ENCODE measurements around the gene CMTR1. TPM values are rescaled to one million over a fixed set of nuclear protein-coding genes. Genes with fewer than 3 reads are reported as not detected.

CMTR1 gene
- total and polyA plus RNA-seq, 2 of the 13 experiments (the other 11 are each of a cell fraction or from before 2014, with no cell fraction given) = 19.7 to 55.2 TPM

DNA sequence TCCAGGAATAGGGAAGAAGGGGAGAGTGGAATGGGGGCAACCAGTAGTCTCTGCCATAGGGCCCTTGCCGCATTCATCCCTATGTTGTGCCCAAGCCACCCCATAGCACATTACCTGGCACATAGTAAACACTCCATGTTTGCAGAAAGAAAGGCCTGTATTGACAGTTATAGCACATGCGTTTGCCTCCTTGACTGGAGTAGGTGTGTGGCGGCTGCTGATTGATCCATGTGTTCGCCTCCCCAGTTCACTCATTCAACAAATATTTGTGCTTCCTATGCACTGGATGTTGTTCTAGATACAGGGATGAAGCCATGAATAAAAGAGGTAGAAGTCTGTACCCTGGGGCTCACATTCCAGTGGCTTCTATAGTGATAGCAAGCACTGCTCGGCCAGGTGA, 86.4 kb downstream of the CMTR1 start (continued):
- TF ChIP-seq, protein P1, sequence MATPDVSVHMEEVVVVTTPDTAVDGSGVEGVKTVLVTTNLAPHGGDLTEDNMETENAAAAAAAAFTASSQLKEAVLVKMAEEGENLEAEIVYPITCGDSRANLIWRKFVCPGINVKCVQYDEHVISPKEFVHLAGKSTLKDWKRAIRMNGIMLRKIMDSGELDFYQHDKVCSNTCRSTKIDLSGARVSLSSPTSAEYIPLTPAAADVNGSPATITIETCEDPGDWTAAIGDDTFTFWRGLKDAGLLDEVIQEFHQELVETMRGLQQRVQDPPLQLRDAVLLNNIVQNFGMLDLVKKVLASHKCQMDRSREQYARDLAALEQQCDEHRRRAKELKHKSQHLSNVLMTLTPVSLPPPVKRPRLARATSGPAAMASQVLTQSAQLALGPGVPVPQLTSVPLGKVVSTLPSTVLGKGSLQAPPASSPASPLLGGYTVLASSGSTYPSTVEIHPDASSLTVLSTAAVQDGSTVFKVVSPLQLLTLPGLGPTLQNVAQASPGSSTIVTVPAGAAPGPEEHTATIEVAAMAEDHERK (CRISPR knock-in tag; IDR thresholded peaks at IDR 0.05; ENCODE audit: low read depth) = no peak
- TF ChIP-seq SALL1 (CRISPR knock-in tag; IDR thresholded peaks at IDR 0.05) = peak; percentile 26; the same call in 1 of the 2 replicates
- peak; percentile 56; the same call in 1 of the 2 replicates for TF ChIP-seq TCF7 (IDR thresholded peaks at IDR 0.05; ENCODE audit: low read depth)
- TF ChIP-seq ZFX (CRISPR knock-in tag; IDR thresholded peaks at IDR 0.05; ENCODE audit: low read depth) = 0 out of 2 replicates have a peak, but pooled peaks have one; percentile 22
- TF ChIP-seq, protein P2, sequence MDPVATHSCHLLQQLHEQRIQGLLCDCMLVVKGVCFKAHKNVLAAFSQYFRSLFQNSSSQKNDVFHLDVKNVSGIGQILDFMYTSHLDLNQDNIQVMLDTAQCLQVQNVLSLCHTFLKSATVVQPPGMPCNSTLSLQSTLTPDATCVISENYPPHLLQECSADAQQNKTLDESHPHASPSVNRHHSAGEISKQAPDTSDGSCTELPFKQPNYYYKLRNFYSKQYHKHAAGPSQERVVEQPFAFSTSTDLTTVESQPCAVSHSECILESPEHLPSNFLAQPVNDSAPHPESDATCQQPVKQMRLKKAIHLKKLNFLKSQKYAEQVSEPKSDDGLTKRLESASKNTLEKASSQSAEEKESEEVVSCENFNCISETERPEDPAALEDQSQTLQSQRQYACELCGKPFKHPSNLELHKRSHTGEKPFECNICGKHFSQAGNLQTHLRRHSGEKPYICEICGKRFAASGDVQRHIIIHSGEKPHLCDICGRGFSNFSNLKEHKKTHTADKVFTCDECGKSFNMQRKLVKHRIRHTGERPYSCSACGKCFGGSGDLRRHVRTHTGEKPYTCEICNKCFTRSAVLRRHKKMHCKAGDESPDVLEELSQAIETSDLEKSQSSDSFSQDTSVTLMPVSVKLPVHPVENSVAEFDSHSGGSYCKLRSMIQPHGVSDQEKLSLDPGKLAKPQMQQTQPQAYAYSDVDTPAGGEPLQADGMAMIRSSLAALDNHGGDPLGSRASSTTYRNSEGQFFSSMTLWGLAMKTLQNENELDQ (CRISPR knock-in tag; IDR thresholded peaks at IDR 0.05; ENCODE audit: borderline replicate concordance) = no peak
- TF ChIP-seq, protein P3, sequence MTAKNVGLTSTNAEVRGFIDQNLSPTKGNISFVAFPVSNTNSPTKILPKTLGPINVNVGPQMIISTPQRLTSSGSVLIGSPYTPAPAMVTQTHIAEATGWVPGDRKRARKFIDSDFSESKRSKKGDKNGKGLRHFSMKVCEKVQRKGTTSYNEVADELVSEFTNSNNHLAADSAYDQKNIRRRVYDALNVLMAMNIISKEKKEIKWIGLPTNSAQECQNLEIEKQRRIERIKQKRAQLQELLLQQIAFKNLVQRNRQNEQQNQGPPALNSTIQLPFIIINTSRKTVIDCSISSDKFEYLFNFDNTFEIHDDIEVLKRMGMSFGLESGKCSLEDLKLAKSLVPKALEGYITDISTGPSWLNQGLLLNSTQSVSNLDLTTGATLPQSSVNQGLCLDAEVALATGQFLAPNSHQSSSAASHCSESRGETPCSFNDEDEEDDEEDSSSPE (CRISPR knock-in tag; IDR thresholded peaks at IDR 0.05) = no peak
- TF ChIP-seq FOXJ3 (CRISPR knock-in tag; IDR thresholded peaks at IDR 0.05; ENCODE audit: borderline replicate concordance) = no peak
- TF ChIP-seq, protein P4, sequence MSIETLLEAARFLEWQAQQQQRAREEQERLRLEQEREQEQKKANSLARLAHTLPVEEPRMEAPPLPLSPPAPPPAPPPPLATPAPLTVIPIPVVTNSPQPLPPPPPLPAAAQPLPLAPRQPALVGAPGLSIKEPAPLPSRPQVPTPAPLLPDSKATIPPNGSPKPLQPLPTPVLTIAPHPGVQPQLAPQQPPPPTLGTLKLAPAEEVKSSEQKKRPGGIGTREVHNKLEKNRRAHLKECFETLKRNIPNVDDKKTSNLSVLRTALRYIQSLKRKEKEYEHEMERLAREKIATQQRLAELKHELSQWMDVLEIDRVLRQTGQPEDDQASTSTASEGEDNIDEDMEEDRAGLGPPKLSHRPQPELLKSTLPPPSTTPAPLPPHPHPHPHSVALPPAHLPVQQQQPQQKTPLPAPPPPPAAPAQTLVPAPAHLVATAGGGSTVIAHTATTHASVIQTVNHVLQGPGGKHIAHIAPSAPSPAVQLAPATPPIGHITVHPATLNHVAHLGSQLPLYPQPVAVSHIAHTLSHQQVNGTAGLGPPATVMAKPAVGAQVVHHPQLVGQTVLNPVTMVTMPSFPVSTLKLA (IDR thresholded peaks at IDR 0.05) = peak; percentile 64; the same call in 1 of the 2 replicates
- TF ChIP-seq, protein P5, sequence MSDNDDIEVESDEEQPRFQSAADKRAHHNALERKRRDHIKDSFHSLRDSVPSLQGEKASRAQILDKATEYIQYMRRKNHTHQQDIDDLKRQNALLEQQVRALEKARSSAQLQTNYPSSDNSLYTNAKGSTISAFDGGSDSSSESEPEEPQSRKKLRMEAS (IDR thresholded peaks at IDR 0.05) = peak; percentile 28; the same call in 1 of the 2 replicates
- TF ChIP-seq ZNF143 (CRISPR knock-in tag; IDR thresholded peaks at IDR 0.05) = no peak
- no peak for TF ChIP-seq GATAD1 (CRISPR knock-in tag; IDR thresholded peaks at IDR 0.05)
- TF ChIP-seq, protein P6, sequence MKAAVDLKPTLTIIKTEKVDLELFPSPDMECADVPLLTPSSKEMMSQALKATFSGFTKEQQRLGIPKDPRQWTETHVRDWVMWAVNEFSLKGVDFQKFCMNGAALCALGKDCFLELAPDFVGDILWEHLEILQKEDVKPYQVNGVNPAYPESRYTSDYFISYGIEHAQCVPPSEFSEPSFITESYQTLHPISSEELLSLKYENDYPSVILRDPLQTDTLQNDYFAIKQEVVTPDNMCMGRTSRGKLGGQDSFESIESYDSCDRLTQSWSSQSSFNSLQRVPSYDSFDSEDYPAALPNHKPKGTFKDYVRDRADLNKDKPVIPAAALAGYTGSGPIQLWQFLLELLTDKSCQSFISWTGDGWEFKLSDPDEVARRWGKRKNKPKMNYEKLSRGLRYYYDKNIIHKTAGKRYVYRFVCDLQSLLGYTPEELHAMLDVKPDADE (CRISPR knock-in tag; IDR thresholded peaks at IDR 0.05) = no peak
- no peak for TF ChIP-seq YEATS2 (CRISPR knock-in tag; IDR thresholded peaks at IDR 0.05; ENCODE audit: borderline replicate concordance)
- TF ChIP-seq, protein P7, sequence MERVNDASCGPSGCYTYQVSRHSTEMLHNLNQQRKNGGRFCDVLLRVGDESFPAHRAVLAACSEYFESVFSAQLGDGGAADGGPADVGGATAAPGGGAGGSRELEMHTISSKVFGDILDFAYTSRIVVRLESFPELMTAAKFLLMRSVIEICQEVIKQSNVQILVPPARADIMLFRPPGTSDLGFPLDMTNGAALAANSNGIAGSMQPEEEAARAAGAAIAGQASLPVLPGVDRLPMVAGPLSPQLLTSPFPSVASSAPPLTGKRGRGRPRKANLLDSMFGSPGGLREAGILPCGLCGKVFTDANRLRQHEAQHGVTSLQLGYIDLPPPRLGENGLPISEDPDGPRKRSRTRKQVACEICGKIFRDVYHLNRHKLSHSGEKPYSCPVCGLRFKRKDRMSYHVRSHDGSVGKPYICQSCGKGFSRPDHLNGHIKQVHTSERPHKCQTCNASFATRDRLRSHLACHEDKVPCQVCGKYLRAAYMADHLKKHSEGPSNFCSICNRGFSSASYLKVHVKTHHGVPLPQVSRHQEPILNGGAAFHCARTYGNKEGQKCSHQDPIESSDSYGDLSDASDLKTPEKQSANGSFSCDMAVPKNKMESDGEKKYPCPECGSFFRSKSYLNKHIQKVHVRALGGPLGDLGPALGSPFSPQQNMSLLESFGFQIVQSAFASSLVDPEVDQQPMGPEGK (CRISPR knock-in tag; IDR thresholded peaks at IDR 0.05) = no peak
- TF ChIP-seq, protein P8, sequence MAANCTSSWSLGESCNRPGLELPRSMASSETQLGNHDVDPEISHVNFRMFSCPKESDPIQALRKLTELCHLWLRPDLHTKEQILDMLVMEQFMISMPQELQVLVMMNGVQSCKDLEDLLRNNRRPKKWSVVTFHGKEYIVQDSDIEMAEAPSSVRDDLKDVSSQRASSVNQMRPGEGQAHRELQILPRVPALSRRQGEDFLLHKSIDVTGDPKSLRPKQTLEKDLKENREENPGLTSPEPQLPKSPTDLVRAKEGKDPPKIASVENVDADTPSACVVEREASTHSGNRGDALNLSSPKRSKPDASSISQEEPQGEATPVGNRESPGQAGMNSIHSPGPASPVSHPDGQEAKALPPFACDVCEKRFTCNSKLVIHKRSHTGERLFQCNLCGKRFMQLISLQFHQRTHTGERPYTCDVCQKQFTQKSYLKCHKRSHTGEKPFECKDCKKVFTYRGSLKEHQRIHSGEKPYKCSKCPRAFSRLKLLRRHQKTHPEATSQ (CRISPR knock-in tag; IDR thresholded peaks at IDR 0.05; ENCODE audit: borderline replicate concordance) = no peak
- TF ChIP-seq ZNF317 (CRISPR knock-in tag; IDR thresholded peaks at IDR 0.05) = 0 out of 2 replicates have a peak, but pooled peaks have one; percentile 14

Measured in HepG2 (cell line).